Adrenal gland (tissue), 5 donors: ENCODE measurements around the gene CKB.

Experiments used
- POLR2A ChIP-seq, 2 donors: fragments of 450-650 bp; IDR thresholded peaks; one replicate each; pipeline ENCODE4 v1.6.1; 2017; ENCODE audit warnings: antibody characterized with exemption in 2 of 2, mild to moderate bottlenecking in 2 of 2, moderate library complexity in 1 of 2
- TF ChIP-seq, protein P1 (sequence below), 6 experiments: fragments of 450-650 bp in 4 of 6; fragments of 200-600 bp in 2 of 6; sonication (generic) in 1 of 6; IDR thresholded peaks; 1 replicate in 5 of 6; 2 replicates in 1 of 6; pipeline versions ENCODE4 v1.5.1 to v1.8.0; 2016 to 2021; ENCODE audit warnings: antibody characterized with exemption in 6 of 6, mild to moderate bottlenecking in 2 of 6, moderate library complexity in 1 of 6
- donor health status: DM: no; HTN: no; CAD: no.

DNA sequence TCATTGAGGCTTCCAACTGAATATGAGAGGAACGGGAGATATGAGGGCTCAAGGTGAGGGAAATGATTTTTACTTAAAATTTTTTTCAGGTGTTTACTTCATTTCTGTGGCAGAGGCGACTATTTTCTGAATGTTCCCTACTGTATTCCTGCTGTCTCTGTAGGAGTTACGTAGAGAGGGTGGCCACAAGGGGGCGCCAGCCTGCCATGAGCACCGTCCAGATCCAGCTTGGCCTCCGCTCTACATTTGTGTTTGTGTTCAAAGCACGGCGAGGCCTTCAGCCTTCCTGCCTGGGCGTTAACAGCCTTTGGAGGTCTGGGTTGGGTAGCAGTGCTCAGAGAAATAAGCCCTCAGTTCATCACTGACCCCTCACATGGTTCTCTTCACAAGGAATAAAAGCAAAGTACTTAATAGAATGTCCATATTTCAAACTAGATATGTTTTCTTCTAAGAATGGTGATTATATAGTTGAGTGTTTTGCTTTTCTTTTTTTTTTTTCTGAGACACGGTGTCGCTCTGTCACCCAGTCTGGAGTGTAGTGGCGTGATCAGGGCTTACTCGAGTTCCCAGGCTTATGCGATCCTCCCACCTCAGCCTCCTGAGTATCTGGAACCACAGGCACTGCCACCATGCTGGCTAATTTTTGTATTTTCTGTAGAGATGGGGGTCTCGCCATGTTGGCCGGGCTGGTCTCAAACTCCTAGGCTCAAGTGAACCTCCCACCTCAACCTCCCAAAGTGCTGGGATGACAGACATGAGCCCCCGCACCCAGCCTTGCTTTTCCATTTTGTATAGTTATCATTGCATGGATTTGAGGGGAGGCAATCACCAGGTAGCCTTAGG is 22.3 kb downstream of the CKB start:
- TF ChIP-seq, protein P1, sequence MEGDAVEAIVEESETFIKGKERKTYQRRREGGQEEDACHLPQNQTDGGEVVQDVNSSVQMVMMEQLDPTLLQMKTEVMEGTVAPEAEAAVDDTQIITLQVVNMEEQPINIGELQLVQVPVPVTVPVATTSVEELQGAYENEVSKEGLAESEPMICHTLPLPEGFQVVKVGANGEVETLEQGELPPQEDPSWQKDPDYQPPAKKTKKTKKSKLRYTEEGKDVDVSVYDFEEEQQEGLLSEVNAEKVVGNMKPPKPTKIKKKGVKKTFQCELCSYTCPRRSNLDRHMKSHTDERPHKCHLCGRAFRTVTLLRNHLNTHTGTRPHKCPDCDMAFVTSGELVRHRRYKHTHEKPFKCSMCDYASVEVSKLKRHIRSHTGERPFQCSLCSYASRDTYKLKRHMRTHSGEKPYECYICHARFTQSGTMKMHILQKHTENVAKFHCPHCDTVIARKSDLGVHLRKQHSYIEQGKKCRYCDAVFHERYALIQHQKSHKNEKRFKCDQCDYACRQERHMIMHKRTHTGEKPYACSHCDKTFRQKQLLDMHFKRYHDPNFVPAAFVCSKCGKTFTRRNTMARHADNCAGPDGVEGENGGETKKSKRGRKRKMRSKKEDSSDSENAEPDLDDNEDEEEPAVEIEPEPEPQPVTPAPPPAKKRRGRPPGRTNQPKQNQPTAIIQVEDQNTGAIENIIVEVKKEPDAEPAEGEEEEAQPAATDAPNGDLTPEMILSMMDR (IDR thresholded peaks at IDR 0.05) = peak; percentile 81 to 96 (median 88)
- no peak for TF ChIP-seq POLR2A (IDR thresholded peaks at IDR 0.05)
